Stimulated activated CD4-positive, alpha-beta T cell treated with anti-CD3 and anti-CD28 coated beads, Interleukin-4, amount 100 ng/mL, for 24 hours (primary cell): ENCODE measurements around the gene PLEKHA6.

Experiments
- DNase-seq: peaks from one replicate; pipeline ENCODE4 v3.0.0-alpha.2; 2020

The PLEKHA6 gene

DNA sequence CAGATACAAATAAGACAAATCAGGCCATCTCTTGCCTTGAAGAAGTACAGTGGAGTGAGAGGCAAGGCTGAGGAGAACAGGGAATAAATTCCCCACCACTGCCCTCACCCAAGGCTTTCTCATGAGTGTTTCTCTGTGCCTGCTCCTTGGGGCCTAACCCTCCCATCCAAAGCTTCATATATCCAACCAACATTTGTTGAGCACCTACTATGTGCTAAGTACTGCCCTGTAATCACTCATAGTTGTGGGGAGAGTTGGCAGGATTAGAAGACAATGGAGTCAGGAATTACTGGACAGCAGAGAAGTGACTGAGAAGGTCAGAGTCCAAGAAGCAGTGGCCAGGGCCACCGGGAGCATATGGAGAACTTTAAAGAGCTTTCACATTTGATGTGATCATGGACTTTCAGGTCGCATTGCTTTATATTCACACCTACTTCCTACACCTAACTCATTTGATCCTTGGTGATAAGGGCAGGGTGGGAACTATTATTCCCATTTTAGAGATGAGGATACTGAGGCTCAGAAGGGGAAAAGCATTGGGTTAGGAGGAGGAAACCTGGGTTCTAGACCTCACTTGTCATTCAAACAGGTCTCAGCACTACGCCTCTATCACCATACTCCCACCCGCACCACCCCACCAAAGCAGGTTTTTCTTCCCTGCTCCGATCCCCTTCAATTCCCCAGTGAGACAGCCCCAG, 6.4 kb downstream of the PLEKHA6 start:
- DNase-seq = no peak

DNA sequence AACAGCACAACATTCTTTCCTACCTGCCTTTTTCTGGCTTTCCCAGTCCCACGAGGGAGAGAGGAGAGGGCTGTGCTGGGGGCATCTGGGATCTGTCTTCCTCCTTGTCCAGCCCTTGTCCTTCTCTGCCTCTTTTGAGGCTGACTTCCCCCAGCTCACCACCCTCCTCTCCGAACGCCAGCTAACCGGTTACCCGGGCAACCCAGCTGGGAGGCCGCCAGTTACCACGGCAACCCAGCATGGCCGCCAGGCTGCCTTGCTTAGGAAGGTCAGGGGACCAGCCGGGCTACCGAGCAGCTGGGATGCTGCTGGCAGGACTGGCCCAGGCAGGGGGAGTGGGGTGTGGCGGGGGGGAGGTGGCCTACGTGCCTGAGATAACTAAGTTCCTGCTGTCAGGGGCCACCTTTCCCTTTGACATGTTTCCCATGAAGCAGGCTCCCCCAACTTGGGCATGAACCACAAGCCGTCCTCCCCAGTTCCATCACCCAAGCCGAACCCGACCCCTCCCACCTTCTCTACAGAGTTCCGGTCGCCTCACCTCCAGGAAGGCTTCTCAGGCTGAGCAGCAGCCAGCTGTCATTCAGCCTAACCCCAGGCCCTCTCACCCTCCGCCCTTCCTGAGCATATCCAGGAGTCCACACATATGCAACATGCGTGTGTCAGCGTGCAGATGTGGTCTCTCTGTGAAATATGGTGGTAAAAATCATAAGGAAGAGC, 8.7 kb downstream of the PLEKHA6 start:
- peak; percentile 11 for DNase-seq

DNA sequence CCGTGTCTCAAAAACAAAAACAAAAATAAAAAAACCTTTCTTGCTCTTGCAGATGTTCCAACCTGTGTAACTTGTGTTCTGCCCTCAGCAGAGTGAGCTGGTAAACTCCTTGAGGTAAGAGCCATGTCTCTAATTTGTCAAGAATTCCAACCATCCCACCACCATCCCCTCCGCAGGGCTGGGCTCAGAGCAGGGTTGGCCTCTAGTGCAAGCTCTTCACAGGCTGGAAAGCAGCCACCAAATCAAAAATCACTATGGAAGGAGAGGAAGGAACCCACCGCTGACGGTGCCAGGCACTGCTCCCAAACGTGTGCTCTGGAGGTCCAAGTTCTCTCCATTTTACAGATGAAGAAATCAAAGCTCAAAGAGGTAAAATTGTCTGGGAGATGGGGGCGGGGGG, 9.4 kb downstream of the PLEKHA6 start:
- DNase-seq = no peak

DNA sequence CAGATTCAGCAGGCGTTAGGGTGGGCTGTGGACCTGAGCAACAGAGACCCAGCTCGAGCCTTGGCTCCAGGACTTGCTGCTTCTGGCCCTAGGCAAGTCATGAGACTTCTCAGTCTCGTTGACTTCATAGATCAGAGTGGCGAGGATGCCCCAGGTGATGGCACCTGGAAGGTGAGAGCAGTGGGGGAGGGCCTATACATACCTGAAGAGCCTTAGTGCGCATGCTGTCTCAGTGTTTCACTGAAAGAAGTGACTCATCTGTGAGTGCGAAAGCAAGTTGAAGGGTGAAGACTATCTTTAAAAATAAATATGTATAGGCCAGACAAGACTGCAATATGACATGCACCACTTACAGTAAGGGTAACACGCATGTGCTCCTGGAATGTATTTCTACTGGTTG, 10.1 kb downstream of the PLEKHA6 start:
- DNase-seq = no peak

DNA sequence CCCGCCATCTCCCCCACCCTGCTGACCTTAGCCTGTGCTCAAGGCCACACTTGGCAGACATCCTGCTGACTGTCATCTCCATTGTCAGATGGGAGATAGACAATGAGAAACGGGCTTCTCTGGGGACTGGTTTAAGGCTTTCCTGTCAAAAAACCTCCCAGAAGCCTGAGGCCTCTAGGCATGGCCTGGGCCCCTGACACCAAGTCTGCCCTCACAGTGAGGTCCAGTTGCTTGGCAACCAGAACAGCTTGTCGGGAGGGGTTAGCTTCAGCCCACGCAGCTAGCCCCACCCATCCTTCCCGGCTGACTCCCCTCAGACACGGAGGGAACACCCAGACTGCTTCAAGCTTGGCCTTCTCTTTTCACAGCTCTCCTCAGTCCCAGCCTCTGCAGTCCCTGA, 11.0 kb downstream of the PLEKHA6 start:
- no peak for DNase-seq

DNA sequence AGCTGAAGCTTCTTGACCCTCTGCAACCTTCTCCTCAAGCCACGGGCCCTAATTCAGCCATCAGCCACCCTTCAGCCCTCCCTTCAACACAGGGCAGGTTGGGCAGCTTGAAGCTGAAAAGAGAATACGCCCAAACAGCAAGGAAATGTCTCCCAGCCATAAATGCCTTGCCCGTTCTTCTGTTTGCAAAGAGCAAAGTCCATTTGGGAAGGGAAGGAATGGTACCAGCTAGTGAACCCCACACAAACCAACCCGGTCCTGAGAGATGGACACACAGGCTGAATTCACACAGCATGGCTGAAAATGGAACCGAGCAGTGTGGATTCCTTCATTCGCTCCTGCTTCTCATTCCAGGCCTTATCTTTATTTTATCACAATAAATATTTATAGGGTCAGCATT, 11.5 kb downstream of the PLEKHA6 start:
- no peak for DNase-seq

DNA sequence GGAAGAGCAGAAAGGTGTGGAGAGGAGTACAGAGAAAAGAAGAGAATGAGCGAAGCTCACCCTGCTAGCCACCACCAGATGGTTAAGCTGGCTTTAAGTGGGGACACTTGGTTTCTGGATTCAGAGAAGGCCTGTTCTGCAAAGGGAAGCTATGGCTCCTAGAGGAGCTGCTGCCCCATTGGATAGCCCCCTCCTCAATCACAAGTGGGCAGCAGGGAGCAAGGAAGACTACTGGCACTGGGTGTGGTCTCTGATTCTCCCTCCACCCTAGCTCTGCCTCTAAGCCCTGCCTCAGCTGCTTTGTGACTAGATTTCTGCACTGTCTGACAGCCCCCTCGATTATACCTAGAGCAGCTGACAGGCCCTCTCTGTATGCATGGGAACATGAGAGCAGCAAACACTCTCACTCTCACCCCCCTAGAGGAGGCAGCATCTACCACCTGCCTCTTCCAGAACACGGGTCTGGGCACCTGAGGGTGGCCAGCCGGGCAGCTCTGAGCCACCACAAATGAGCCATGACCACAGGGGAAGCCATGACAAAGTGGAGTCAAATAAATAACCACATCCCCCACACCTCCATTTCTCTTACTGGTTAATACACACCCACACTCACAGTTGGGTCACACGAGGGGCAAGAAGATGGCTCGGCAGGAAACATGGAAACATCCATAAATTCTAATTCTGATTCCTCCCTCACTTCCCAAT, 13.6 kb downstream of the PLEKHA6 start:
- DNase-seq = no peak

DNA sequence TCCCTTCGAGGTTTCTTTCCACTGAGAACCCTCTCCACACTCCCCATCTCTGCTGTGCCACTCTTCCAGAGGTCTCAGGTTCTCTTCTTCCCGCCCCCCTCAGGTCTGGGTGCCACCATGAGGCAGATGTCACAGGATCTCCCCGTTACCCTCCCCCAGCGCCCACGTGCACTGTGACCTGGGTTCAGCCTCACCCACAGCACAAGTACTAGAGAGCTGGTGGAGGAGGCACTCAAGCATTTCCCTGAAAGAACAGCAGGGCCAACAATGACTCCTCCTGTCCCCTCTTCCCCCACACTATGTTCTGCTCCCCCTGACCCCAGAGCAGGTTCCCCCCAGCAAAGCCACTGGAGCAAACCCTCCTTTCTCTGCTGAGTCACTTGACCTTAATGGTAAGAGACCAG, 14.3 kb downstream of the PLEKHA6 start:
- DNase-seq = no peak

DNA sequence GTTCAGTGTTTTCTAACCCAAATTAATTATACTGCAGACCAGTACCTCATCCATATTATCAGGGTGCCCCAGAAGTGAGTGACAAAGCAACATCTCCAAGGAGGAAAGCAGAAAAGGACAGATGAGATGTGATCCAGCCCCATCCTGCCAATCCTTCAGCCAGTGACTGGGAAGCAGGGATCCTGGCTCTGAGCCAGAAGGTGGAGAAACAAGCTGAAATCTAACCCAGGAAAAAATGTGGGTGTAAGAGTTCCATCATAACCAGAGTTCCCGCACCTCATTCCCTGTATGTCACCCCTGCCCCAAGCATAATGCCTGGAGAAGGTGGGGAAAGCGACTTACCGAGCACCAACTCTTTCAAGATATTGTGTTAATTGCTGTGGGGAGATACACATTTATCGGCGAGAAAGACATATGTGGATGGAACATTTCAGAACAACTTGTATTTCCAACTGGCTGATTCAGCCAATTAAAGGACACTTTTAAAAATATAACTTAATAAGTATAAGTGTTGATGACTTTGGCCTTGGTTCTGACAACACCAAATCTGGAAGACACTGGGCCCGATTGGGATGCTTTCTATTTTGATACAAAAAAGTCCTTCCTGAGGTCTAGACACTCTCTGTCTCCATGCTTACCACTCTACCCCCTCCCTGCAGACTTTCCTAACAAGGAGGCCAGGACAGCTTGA, 14.9 kb downstream of the PLEKHA6 start:
- no peak for DNase-seq

DNA sequence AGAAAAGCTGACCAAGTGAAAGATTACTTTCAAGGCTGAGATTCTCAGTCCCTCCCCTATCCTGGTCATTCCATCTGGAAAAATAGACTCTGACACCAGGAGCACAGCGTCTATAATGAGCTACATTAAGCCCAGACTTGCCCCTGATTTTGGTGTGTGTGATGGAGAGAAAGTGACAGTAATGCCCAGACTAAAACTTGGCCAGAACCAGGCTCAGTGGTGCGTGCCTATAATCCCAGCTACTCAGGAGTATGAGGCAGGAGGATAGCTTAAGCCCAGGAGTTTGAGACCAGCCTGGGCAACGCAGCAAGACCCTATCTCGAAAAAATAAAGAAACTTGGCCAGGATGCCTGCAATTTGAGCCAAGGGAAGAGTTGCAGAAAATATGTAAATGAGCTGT, 15.9 kb downstream of the PLEKHA6 start:
- no peak for DNase-seq

DNA sequence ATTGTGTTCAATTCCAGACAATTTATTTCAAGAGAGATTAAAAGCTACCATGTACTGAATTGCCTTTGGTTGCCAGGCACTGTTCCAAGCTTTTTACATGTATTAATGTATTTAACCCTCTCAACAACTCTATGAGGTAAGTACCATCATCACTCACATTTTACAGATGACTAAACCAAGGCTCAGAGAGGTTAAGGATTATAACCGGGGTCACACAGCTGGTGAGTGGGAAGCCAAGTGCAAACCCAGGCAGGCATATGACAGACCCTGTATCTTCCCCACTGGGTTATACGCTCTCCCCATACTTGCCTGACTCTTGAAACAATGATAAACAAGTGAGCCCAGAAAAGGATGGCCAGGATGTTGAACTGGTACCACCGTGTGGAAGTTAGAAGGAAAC, 16.5 kb downstream of the PLEKHA6 start:
- no peak for DNase-seq

DNA sequence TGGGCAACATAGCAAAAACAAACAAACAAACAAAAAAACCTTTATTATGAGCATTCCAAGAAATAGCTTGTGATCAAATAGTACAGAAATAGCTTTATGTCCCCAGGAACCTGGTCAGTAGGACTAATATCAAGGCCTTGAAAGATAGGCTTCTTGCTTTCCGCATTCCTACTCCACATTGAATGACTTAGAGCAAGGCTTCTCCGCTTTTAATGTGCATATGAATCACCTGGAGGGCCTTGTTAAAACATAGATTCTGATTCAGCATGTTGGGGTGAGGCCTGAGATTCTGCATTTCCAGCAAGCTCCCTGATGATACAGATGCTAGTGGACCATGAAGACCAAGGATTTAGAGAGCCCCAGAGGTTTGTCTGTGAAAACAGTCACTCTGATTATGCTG, 17.4 kb downstream of the PLEKHA6 start:
- DNase-seq = no peak

DNA sequence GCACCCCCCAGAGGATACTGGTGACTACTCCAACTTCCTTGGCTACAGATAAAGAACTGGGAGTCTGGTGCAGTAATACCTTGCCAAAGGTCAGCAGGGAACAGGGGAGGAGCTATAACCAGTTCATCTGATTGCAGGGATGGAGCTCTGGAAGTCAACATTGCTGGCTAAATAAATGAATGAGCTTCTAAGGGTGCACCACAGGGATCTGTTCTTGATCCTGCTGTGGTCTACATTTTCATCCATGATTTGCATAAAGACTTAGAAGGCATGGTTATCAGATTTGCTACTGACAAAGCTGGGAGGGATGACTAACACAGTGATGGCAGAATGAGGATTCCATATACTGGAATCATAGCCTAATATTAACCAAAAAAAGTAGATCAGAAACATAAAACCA, 18.3 kb downstream of the PLEKHA6 start:
- DNase-seq = no peak

DNA sequence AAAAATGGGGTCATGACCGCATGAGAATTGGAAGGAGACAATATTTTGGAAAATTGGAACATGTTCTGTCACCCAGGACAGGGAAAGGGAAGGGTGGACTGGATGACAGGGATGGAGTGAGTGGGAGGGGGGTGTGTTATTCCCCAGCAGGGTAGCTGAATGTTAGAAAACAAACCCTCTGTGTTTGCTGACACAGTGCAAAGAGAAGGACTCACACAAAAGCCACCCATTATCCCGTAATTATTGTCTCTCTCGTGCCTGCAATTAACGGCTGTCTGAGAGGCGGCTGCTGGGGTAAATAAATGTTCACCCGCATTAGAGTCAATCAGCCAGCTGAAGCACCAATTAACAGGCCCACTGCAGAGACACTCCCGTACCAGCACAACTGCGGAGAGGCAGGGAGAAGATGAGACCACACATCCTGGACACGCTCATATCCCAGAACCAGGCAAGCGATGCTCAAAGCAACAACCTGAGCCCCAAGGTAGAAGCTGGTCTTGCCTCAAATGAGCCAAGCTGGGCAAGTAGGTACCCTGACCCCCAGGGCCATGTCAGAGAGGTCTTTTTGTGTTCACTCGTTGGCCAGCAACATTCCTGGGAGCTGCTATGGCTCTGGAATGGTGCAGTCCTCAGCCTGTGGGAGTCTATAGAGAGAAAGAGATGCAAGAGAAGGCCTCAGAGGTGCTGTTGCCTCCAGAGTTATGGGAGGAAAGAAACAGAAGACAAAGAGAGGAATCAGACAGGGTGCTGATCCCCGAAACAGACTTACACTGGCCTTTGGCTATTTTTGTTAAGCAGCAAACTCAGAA, 19.4 kb downstream of the PLEKHA6 start:
- DNase-seq = no peak

DNA sequence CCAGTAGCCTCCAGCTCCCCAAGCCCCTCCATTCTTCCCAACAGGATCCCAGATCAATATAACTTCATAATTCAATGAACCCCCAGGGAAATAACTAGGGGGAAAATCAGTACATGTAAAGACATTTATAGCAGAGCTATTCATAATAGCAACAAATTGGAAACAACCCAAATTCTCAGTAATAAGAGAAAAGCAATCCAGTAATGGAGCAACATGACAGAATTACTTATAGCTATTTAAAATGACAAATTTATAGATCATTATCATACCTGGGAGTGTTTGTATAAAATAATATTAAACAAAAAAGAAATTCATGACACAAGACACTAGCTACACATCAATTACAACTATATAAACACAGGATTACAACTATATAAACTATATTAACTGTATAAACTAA, 20.2 kb downstream of the PLEKHA6 start:
- no peak for DNase-seq

DNA sequence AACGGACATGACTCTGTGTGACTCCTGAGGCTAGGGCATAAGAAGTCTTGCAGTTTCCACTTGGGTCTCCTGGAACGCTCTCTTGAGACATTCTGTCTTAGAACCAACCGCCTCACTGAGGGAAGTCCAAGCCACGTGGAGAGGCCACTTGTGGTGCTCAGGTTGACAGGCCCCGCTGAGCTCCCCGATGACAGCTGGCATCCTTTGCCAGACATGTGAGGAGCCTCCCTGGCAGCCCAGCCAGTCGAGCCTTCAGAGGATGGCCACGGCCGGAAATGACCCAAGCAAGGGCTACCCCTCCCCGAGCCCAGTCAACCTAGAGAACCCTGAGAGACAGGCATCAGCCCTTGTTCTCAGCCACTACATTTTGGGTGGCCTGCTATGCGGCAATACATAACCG, 20.7 kb downstream of the PLEKHA6 start:
- no peak for DNase-seq

DNA sequence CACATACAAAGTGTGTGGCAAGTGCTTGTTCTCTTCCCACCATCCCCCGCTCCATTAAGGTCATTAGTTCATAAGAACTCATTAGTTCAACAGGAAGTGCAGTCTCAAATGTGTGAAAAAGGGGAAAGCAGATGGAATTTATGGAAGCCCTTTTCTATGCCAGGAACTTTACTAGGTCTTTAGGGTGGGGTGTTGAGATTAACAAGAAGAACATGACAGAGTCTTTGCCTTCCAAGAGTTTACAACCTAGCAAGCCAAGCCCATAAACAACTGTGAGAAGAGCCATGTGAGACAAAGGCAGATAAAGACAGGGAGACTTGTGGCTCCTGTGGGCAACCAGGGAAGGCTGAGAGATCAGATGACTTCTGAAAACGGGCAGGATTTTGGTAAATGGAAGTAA, 21.4 kb downstream of the PLEKHA6 start:
- no peak for DNase-seq

DNA sequence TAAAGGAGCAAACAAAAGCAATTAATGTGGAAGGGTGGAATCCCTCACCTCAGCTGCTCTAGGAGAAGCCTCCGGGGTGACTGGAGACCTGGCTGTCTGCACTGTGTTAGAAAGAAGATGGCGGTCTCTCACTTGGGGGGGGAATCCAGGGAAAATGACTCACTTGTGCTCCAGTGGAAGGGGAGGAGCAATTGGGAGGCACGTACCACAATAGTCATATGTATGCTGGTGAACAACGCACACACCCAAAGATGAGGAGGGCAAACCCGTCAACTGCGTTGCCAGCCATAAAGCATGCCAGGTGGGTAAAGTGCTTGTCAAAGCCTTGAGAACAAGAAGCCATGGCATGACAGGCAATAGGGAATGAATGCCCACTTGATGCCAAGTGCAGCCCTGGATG, 22.1 kb downstream of the PLEKHA6 start:
- DNase-seq = no peak

DNA sequence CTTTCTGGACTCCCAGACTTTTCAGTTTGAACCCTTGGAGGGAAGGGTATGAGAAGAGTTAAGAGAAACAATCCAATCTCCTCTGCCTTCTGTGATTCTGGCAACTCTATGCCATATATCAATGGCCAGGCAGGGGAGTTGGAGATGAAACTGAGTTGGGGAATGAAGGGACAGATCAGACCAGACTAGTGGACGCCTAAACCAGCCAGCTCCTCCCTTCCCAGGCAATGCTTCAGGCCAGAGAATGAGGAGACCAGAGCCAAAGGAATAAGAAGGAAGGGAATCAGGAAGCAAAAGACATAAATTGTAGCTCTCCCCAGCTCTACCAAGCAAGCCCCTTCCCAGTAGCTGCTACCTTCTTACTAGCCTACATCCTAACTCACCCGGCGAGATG, 22.7 kb downstream of the PLEKHA6 start:
- DNase-seq = no peak

DNA sequence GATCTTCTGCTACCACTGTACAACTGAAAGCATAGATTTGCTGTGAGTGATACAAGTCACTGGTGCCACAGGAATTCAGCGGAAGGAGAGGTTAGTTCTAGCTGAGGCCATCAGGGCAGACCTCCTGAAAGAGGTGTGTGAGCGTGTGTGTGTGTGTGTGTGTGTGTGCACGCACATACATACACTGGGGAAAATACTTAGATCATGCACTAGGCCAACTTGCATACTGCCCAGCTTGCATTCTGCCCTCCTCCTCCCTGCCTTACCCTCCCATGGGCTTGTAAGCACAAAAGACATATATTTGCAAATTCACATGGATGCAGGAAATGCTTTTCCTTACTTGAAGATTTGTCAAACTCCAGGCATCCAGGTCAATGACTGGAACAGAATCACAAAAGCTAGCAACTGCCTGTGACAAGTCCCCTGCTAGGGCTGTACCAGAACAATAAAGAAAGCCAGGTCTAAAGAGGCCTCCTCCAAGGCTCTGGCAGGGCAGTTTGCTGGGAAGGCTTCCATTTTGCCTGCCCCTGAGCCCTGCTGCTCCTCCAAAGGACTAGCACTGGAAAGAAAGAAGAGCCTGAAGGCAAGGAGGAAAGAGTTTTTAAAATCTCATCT, 23.2 kb downstream of the PLEKHA6 start:
- DNase-seq = no peak

DNA sequence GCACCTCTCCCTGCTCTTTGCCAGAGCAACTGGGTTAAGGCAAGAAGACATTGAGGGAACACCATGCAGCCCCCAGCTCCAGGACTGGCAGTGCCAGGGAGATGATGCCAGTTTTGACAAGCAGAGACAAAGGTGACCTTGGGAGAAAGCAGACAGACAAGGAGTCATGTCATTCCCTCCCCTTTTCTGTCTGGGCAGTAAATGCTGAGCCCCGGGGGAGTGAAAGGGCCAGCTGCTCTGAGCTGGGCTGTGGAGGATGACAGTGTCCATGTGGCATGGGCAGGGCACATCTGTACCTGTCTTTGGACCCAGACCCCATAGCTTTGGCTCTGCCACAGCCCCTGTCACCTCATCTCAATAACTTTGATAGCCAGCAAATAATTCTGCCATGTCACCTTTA, 24.2 kb downstream of the PLEKHA6 start:
- DNase-seq = no peak

DNA sequence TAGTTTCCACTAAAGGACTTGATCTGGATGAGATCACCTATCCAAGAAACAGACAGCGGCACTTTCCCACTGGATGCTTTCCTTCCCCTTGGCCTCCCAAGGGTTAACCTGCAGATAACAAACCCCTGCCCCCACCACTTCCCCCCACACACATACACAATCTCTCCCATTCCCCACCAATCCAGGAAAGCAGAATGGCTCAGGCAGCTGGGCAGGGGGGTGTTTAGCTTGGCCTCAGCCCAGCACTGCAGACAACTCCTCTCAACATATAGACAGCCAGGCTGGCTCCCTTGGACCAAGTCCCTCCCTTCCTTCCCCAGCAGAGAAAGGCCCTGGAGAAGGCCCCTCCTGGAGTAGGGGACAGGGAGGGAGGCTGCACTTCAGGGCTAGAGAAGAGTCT, 24.6 kb downstream of the PLEKHA6 start:
- DNase-seq = no peak
